GM18951 (cell line): Measurements from ENCODE around the gene MRGPRD.

Experiments used
- POLR2A ChIP-seq: IDR thresholded peaks from 4 replicates; pipeline ENCODE4 v1.6.1; 2011; ENCODE audit warnings: mild to moderate bottlenecking; ENCODE audit not compliant: insufficient read length, insufficient read depth; ENCODE audit errors: extremely low read depth
- in situ Hi-C: fragments of 300-500 bp; cut with MboI; formaldehyde crosslinking; loops from one replicate; pipeline ENCODE4 v1.12.0; 2022; ENCODE audit warnings: low sequenced_read_pairs, mixed read lengths, inconsistent platforms; ENCODE audit not compliant: unreplicated experiment

MRGPRD gene

GRCh38 chr11:68950270-68950669 is 30.5 kb downstream of the MRGPRD start:
- in situ Hi-C loops: no loop called here
- TF ChIP-seq POLR2A: no peak

DNA sequence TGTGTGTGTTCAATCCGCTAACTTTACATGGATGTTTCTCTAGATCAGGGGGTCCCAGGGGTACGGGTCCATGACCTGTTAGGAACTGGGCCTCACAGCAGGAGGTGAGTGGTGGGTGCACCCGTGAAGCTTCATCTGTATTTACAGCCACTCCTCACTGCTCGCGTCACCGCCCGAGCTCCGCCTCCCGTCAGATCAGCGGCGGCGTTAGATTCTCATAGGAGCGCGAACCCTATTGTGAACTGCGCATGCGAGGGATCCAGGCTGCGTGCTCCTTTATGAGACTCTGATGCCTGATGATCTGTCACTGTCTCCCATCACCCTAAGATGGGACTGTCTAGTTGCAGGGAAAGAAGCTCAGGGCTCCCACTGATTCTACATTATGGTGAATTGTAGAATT is 31.9 kb downstream of the MRGPRD start:
- no peak for TF ChIP-seq POLR2A

DNA sequence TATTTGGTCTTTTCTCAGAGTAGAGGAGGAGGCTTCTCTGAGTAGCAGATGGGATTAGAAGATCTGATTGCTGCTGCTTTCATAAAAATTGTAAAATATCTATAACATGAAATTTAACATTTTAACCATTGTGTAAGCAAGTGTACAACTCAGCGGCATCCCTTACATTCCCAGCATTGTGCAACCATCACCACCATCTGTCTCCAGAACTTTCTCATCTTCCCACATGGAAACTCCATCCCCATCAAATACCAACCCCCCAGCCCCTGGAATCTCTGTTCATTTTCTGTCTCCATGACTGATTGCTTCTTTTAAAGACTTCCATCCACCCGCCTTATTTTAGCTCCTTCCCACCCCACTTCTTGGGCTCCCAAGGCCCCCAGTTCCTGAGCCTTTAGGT is 32.3 kb downstream of the MRGPRD start:
- TF ChIP-seq POLR2A: no peak
- in situ Hi-C loops: no loop called here

More for the DNA sequence above, 31.9 kb downstream of the MRGPRD start:
- in situ Hi-C loops: no loop called here

DNA sequence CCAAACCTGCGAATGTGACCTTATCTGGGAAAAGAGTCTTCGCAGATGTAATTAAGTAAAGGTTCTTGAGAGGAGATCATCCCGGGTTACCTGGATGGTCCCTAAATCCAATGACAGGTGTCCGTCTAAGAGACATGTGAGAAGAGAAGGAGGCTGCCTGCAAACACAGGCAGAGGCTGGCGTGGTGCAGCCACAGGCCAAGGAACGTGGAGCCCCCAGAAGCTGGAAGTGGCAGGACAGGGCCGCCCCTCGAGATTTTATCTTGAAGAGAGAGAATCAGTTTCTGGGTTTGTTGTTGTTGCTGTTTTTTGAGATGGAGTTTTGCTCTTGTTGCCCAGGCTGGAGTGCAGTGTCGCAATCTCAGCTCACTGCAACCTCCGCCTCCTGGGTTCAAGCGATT is 33.6 kb downstream of the MRGPRD start:
- TF ChIP-seq POLR2A: no peak
- in situ Hi-C loops: no loop called here

GRCh38 chr11:68946416-68947090 is 34.2 kb downstream of the MRGPRD start:
- in situ Hi-C loops: no loop called here
- no peak for TF ChIP-seq POLR2A

DNA sequence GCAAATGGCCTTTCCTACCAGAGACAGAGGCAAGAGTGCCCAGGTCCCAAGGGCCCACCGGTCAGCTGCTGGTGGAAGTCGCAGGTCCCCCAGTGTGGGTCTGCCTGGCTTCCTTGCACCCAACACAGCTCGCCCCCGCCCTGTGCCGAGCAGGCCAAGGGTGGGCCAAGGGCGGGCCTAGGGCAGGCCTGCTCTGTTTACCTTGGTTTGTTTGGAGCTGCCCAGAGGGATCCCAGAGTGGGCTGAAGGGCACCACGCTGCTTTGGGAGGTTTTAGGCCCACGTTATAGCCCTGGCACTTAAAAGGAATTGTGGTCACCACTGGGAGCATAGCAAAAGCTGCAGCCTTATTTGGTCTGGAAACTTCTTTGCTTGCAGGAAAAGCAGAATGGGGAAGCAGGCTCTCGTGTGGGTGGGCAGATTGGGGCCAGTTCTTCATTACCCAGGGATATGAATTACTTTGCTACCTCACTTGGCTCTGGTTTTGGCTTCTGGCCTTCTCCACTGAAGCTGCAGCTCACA is 38.0 kb downstream of the MRGPRD start:
- in situ Hi-C loops: no loop called here
- no peak for TF ChIP-seq POLR2A

GRCh38 chr11:68942095-68942620 is 38.6 kb downstream of the MRGPRD start:
- no peak for TF ChIP-seq POLR2A
- in situ Hi-C loops: no loop called here

- no peak for TF ChIP-seq POLR2A
- in situ Hi-C loops: no loop called here
Measured at GRCh38 chr11:68941324-68942094, 39.3 kb downstream of the MRGPRD start.

- TF ChIP-seq POLR2A: no peak
Measured at GRCh38 chr11:68940651-68941323, 40.0 kb downstream of the MRGPRD start.

DNA sequence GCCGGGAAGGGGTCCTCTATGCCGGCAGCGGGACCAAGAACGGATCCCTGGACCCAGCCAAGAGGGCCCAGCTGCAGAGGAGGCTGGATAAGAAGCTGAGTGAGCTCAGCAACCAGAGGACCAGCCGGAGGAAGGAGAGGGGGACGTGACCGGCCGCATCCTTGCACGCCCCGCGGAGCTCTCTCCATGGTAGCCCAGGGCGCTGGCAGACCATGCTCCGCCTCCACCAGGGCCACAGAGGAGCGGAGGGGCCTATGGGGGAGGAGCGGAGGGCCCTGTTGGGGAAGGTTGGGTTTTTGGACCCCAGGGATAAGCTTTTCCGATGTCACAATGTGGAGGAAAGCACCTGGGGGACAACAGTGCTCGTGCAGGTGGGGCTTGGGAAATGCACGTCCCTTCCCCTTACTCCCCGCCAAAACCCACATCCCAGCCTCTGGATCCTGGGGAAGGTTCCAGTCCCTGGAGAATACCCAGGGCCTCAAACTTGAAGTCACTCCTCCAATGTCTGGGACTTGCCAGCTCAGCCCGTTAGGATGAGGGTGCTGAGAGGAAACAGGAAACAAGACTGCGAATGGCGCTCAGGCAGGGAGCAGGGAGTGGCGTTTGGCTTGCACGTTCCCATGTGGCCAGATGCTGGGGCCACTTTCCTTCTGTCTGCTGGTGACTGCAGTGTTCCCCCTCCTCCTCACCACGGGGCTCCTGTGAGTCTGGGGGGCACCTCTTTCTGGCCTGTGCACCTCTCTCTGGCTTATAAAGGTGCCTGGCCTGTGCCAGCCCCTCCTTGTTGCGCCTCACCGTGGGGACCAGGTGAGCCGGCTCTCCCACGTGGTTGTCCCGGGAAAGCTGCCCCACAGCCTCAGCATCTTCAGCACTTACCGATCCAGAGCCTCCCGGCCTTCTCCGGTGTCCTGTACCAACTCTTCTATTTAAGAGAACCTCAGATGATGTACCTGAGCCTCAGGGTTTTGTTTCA is 40.9 kb downstream of the MRGPRD start:
- in situ Hi-C loops: no loop called here
- TF ChIP-seq POLR2A: no peak

More at GRCh38 chr11:68940651-68941323, 40.0 kb downstream of the MRGPRD start:
- in situ Hi-C loops: no loop called here

- no peak for TF ChIP-seq POLR2A
- in situ Hi-C loops: no loop called here
Measured at GRCh38 chr11:68938816-68939582, 41.8 kb downstream of the MRGPRD start.
